ENCODE data around the gene UNCX.
"Not testable (repeated sequence)": the region's sequence is repeated elsewhere in the genome, so short reads cannot be mapped to it uniquely, and the experiment has no call there.

The UNCX gene

GRCh38 chr7:1253681-1254181 lies 21.1 kb downstream of the UNCX start:
- no peak for ATAC-seq
- H3K4me3 Mint-ChIP-seq, result no peak overlapping the region
- no peak overlapping the region for H3K27ac Mint-ChIP-seq
- no peaks in the 10 kb centered on the region for H3K9me3 Mint-ChIP-seq
- peaks cover under 1% of the 10 kb centered on the region for H3K4me1 Mint-ChIP-seq
- H3K36me3 Mint-ChIP-seq, result no peaks in the 10 kb centered on the region
- H3K27me3 Mint-ChIP-seq, result peaks cover 81% of the 10 kb centered on the region

DNA sequence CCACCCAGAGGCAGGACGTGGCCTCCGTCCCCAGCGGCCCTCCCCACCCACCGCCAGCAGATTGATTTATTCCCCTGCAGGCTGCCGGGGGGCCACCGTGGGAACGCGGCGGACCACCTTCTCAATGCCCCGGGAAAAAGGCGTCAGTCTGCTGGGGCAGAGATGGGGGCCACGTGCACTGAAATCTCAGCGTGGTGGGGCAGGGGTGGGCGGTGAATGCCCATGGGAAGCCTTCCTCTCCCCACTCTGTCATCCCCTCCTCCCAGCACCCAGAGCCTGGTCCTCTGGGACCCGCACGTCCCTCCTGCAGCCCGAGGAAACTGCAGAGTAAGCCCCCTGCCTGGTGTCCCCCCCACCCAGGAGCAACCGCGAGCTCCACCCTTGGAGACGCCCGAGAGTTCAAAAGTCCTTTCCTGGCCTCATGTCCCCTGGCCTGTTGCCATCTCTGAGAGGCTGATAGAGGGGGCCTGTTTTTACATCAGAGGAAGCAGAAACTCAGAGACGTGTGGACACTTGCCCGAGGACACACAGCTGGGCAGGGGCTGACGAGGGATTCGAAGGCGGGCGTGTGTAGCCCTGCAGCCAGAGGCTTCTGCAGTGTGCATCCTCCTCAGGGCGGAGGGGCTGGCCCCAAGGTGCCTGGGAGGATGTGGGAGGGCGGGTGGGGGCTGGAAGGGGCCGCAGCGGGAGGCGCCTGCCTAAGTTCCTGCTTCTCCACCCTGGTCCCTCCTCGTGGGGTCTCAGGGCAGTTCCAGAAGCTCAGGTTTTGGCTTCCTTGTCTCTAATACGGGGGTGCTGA lies 21.8 kb downstream of the UNCX start:
- H3K4me1 Mint-ChIP-seq, result no peaks in the 10 kb centered on the region
- no peak overlapping the region for H3K4me3 Mint-ChIP-seq
- H3K27me3 Mint-ChIP-seq, result peaks cover 73% of the 10 kb centered on the region
- H3K27ac Mint-ChIP-seq, result no peak overlapping the region
- no peaks in the 10 kb centered on the region for H3K9me3 Mint-ChIP-seq
- no peaks in the 10 kb centered on the region for H3K36me3 Mint-ChIP-seq
- no peak for ATAC-seq

DNA sequence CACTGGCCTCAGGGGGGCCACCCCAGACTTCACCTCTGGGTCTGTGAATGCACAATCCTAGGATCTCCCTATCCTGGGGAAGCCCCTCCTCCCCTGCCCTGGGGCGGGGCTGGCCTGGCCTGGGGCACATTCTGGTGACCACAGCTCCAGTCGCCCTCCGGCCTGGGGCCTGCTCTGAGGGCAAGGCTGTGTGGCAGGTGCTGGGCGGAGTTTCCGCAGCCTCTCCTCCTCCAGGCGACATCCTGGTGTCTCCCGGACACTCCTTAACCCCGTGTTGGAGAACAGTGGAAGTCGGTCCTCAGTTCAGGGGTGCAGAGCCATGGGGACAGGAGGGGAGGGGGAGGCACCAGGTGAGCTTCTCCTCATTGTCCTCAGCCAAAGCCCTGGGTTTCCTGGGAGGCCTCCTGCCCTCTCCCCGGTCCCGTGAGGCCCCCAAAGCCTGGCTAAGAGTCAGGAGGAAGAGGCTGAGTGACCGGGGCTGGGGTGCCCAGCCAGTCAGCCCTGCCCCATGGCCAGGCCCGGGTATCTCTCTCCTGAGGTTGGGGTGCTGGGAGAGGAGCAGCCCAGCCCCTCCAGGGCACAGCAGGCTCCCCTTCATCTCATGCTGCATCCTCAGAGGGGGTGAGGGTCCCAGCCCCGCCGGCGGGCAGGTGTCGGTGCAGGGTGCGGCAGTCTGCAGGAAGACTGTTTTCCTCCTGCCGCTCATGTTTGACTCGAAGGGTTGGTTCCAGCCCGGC lies 22.6 kb downstream of the UNCX start:
- peaks cover 67% of the 10 kb centered on the region for H3K27me3 Mint-ChIP-seq

GRCh38 chr7:1255817-1256340 lies 23.2 kb downstream of the UNCX start:
- ATAC-seq, result no peak
- Mint-ChIP-seq H3K36me3 (no peaks in the 10 kb centered on the region), H3K4me1 (no peaks in the 10 kb centered on the region), H3K9me3 (no peaks in the 10 kb centered on the region), H3K27ac (no peak overlapping the region), H3K4me3 (no peak overlapping the region), H3K27me3 (peaks cover 67% of the 10 kb centered on the region)

More for the DNA sequence above, 22.6 kb downstream of the UNCX start:
- Mint-ChIP-seq H3K27ac (no peak overlapping the region), H3K9me3 (no peaks in the 10 kb centered on the region), H3K36me3 (no peaks in the 10 kb centered on the region), H3K4me1 (no peaks in the 10 kb centered on the region), H3K4me3 (no peak overlapping the region)
- no peak for ATAC-seq

DNA sequence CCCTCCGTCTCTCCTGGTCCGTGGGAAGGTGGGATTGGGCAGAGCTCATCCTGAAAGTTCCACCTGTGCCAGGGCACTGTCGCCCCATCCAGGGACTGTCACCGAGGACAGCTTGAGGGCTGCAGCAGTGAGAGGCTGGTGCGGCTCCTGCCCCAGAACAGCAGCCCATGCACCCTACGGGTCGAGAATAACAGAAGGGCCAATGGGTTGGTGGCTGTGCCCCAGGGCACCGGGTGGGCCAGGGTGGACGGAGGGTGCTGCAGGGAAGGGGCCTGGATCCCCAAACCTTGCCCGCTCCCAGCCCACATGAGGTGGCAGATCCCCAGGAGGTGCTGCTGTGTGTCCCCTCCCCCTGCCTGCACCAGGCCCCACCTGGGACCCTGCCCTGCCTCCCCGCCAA lies 23.9 kb downstream of the UNCX start:
- H3K9me3 Mint-ChIP-seq, result no peaks in the 10 kb centered on the region
- H3K36me3 Mint-ChIP-seq, result no peaks in the 10 kb centered on the region
- H3K27ac Mint-ChIP-seq, result no peak overlapping the region
- H3K4me3 Mint-ChIP-seq, result no peak overlapping the region
- peaks cover 67% of the 10 kb centered on the region for H3K27me3 Mint-ChIP-seq
- no peak for ATAC-seq
- H3K4me1 Mint-ChIP-seq, result no peaks in the 10 kb centered on the region

GRCh38 chr7:1257221-1257620 lies 24.5 kb downstream of the UNCX start:
- Mint-ChIP-seq H3K4me1 (no peaks in the 10 kb centered on the region), H3K36me3 (no peaks in the 10 kb centered on the region), H3K4me3 (no peak overlapping the region), H3K27ac (no peak overlapping the region), H3K27me3 (peaks cover 69% of the 10 kb centered on the region), H3K9me3 (no peaks in the 10 kb centered on the region)
- ATAC-seq, result no peak

- no peak overlapping the region for H3K4me3 Mint-ChIP-seq
- H3K27ac Mint-ChIP-seq, result no peak overlapping the region
- no peaks in the 10 kb centered on the region for H3K4me1 Mint-ChIP-seq
- no peaks in the 10 kb centered on the region for H3K36me3 Mint-ChIP-seq
- peaks cover 69% of the 10 kb centered on the region for H3K27me3 Mint-ChIP-seq
- ATAC-seq, result no peak
- no peaks in the 10 kb centered on the region for H3K9me3 Mint-ChIP-seq
Measured at GRCh38 chr7:1257863-1258262, 25.2 kb downstream of the UNCX start.

- H3K9me3 Mint-ChIP-seq, result no peaks in the 10 kb centered on the region
- ATAC-seq, result peak; percentile 31
- peaks cover 67% of the 10 kb centered on the region for H3K27me3 Mint-ChIP-seq
- no peaks in the 10 kb centered on the region for H3K36me3 Mint-ChIP-seq
- no peak overlapping the region for H3K27ac Mint-ChIP-seq
- H3K4me1 Mint-ChIP-seq, result no peaks in the 10 kb centered on the region
- H3K4me3 Mint-ChIP-seq, result no peak overlapping the region
Measured at GRCh38 chr7:1259621-1260243, 27.1 kb downstream of the UNCX start.

DNA sequence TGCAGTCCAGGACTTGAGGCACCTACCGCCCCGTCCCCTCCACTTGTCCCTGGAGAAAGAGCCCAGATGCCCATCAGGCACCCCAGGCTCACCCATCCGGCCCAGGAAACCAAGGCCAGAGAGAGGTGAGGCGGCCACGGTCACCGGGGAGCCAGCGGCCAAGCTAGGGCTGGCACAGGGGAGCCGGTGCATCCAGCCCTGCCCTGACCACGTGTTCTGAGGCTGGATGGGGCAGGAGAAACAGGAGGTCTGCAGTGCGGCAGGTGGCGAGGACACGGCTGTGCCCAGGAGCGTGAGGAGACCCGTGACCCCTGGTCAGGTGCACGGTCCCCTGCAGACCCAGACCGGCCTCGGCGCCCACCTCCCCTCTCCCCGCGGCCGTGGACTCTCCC lies 27.6 kb downstream of the UNCX start:
- ATAC-seq, result no peak
- Mint-ChIP-seq H3K4me1 (no peaks in the 10 kb centered on the region), H3K27ac (no peak overlapping the region), H3K9me3 (no peaks in the 10 kb centered on the region), H3K36me3 (no peaks in the 10 kb centered on the region), H3K27me3 (peaks cover 69% of the 10 kb centered on the region), H3K4me3 (no peak overlapping the region)

- not testable (repeated sequence) for H3K9me3 Mint-ChIP-seq, H3K4me1 Mint-ChIP-seq, H3K36me3 Mint-ChIP-seq
Measured at GRCh38 chr7:1261036-1261435, 28.4 kb downstream of the UNCX start.

DNA sequence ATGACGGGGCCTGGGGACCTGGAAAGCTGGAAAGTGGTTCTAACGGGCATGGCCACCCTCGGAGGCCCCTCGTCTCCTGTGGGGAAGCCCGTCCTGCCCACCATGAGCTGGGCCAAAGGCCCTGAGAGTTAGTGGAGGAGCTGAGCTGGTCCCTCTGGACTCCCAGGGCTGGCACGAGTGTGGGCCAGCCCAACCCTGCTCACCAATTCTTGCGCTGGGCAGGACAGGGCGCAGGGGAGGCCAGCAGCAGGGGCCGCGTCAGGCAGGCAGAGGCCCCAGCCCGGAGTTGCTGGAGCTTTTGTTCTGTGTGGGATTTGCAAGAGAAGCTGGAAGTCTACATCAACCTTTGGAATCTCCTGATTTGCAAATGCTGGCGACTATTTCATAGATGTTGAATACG lies 29.8 kb downstream of the UNCX start:
- peaks cover 10% of the 10 kb centered on the region for H3K9me3 Mint-ChIP-seq
- no peaks in the 10 kb centered on the region for H3K4me1 Mint-ChIP-seq
- no peak for ATAC-seq
- no peak overlapping the region for H3K27ac Mint-ChIP-seq
- peaks cover 66% of the 10 kb centered on the region for H3K27me3 Mint-ChIP-seq
- no peaks in the 10 kb centered on the region for H3K36me3 Mint-ChIP-seq
- H3K4me3 Mint-ChIP-seq, result no peak overlapping the region

More at GRCh38 chr7:1261036-1261435, 28.4 kb downstream of the UNCX start:
- H3K4me3 Mint-ChIP-seq, ATAC-seq, H3K27ac Mint-ChIP-seq: not testable (repeated sequence)
- H3K27me3 Mint-ChIP-seq, result peaks cover 69% of the 10 kb centered on the region

DNA sequence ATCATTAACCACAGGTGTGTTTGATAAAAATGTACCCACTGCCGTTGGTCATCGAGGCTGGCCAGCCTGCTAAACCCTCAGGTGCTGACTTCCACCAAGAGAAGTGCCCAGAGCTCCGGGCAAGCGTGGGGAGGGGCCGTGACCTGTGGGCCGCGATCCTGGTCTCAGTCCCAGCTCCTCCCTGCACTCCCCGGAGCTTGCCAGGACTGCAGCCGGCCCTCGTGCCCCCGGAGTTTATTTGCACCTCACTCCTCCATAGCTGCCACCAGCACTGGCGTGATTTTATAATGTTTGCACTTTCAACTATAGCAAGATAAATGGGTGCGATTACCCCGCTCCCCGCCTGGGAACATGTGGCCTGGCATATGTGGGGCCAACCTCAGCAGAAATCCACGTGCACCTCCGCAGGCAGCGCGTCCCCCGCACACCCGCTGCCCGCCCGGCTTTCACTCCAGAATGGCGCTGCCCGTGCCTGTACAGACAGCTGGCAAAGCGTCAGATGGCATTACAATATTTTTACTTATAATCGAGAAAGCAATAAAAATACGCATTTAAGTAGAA lies 30.8 kb downstream of the UNCX start:
- Mint-ChIP-seq H3K9me3 (peaks cover 10% of the 10 kb centered on the region), H3K27me3 (peaks cover 57% of the 10 kb centered on the region), H3K36me3 (no peaks in the 10 kb centered on the region), H3K4me3 (no peak overlapping the region), H3K27ac (no peak overlapping the region), H3K4me1 (no peaks in the 10 kb centered on the region)
- no peak for ATAC-seq

- no peak for ATAC-seq
- no peak overlapping the region for H3K4me3 Mint-ChIP-seq
- no peaks in the 10 kb centered on the region for H3K36me3 Mint-ChIP-seq
- no peak overlapping the region for H3K27ac Mint-ChIP-seq
- H3K9me3 Mint-ChIP-seq, result peaks cover 10% of the 10 kb centered on the region
- no peaks in the 10 kb centered on the region for H3K4me1 Mint-ChIP-seq
- peaks cover 65% of the 10 kb centered on the region for H3K27me3 Mint-ChIP-seq
Measured at GRCh38 chr7:1264345-1265280, 31.9 kb downstream of the UNCX start.
